GM21515 (cell line): ENCODE measurements around the gene GCNA.
A peak's percentile ranks its signal among the peaks of the same experiment; 100 is the strongest.
"Not testable (repeated sequence)": the region's sequence is repeated elsewhere in the genome, so short reads cannot be mapped to it uniquely, and the experiment has no call there.

Experiments used
- ATAC-seq: cut with Tn5 transposase; IDR thresholded peaks from one replicate; pipeline ENCODE4 v1.9.1; 2021; ENCODE audit not compliant: unreplicated experiment

Gene GCNA

GRCh38 chrX:71637253-71637618, 59.0 kb downstream of the GCNA start:
- ATAC-seq: no peak

- no peak for ATAC-seq
Observed at GRCh38 chrX:71637848-71638247, 59.6 kb downstream of the GCNA start.

GRCh38 chrX:71638409-71638808, 60.2 kb downstream of the GCNA start:
- no peak for ATAC-seq

GRCh38 chrX:71640002-71640401, 61.8 kb downstream of the GCNA start:
- ATAC-seq: no peak

- not testable (repeated sequence) for ATAC-seq
Observed at GRCh38 chrX:71644406-71644805, 66.2 kb downstream of the GCNA start.

GRCh38 chrX:71650333-71650969, 72.2 kb downstream of the GCNA start:
- ATAC-seq: peak; percentile 69

GRCh38 chrX:71652405-71652804, 74.2 kb downstream of the GCNA start:
- ATAC-seq: no peak

GRCh38 chrX:71653344-71653743, 75.1 kb downstream of the GCNA start:
- no peak for ATAC-seq

- no peak for ATAC-seq
Observed at GRCh38 chrX:71657267-71657666, 79.0 kb downstream of the GCNA start.

GRCh38 chrX:71659342-71659741, 81.1 kb downstream of the GCNA start:
- ATAC-seq: no peak

- no peak for ATAC-seq
Observed at GRCh38 chrX:71659959-71660358, 81.7 kb downstream of the GCNA start.

GRCh38 chrX:71660562-71661416, 82.6 kb downstream of the GCNA start:
- no peak for ATAC-seq

GRCh38 chrX:71661919-71662318, 83.7 kb downstream of the GCNA start:
- ATAC-seq: no peak

- not testable (repeated sequence) for ATAC-seq
Observed at GRCh38 chrX:71662654-71663053, 84.4 kb downstream of the GCNA start.
